SK-N-SH treated with all-trans-retinoic acid at 6 μM for 48 hours (cell line): Measurements from ENCODE around the gene KCNK17.

Experiments
- ATAC-seq: fragments of 200-7000 bp; cut with Tn5 transposase; 3 replicates; pipeline ENCODE4 v1.9.1; 2020; ENCODE audit warnings: mild to moderate bottlenecking, moderate library complexity
- ARNTL ChIP-seq: fragments of 450-650 bp; formaldehyde crosslinking; IDR thresholded peaks from 2 replicates; pipeline ENCODE4 v1.5.0; 2020; ENCODE audit warnings: low read depth, mild to moderate bottlenecking, moderate library complexity, borderline replicate concordance
- BACH2 ChIP-seq: fragments of 250-450 bp; sonication (Bioruptor Pico); IDR thresholded peaks from 2 replicates; pipeline ENCODE4 v1.9.0; 2021; ENCODE audit warnings: mild to moderate bottlenecking, borderline replicate concordance
- CSDC2 ChIP-seq: fragments of 250-450 bp; sonication (Bioruptor Pico); IDR thresholded peaks from 2 replicates; pipeline ENCODE4 v1.5.0; 2020; ENCODE audit warnings: mild to moderate bottlenecking, moderate library complexity
- ESRRG ChIP-seq: fragments of 250-450 bp; sonication (Bioruptor Pico); IDR thresholded peaks from 2 replicates; pipeline ENCODE4 v1.6.1; 2021; ENCODE audit warnings: mild to moderate bottlenecking
- GLIS3 ChIP-seq: fragments of 250-450 bp; sonication (Bioruptor Pico); IDR thresholded peaks from 2 replicates; pipeline ENCODE4 v1.5.0; 2020; ENCODE audit warnings: mild to moderate bottlenecking, moderate library complexity
- ISL1 ChIP-seq: fragments of 250-450 bp; sonication (Bioruptor Pico); IDR thresholded peaks from 2 replicates; pipeline ENCODE4 v2.1.2; 2022; ENCODE audit warnings: mild to moderate bottlenecking, moderate library complexity
- OSR1 ChIP-seq: fragments of 250-450 bp; sonication (Bioruptor Pico); IDR thresholded peaks from 2 replicates; pipeline ENCODE4 v1.8.0; 2022; ENCODE audit warnings: moderate library complexity, mild to moderate bottlenecking, inconsistent platforms
- PPARA ChIP-seq: fragments of 250-450 bp; sonication (Bioruptor Pico); IDR thresholded peaks from 2 replicates; pipeline ENCODE4 v1.5.0; 2020; ENCODE audit warnings: mild to moderate bottlenecking, borderline replicate concordance
- RARB ChIP-seq: fragments of 250-450 bp; sonication (Bioruptor Pico); IDR thresholded peaks from 2 replicates; pipeline ENCODE4 v1.8.0; 2021; ENCODE audit warnings: mild to moderate bottlenecking, moderate library complexity
- SNAI2 ChIP-seq: fragments of 250-450 bp; sonication (Bioruptor Pico); IDR thresholded peaks from 2 replicates; pipeline ENCODE4 v1.5.0; 2020; ENCODE audit warnings: mild to moderate bottlenecking, moderate library complexity
- TCF4 ChIP-seq: fragments of 250-450 bp; sonication (Bioruptor Pico); IDR thresholded peaks from 2 replicates; pipeline ENCODE4 v1.8.0; 2021; ENCODE audit warnings: mild to moderate bottlenecking, moderate library complexity, borderline replicate concordance
- TOX ChIP-seq: fragments of 250-450 bp; sonication (Bioruptor Pico); IDR thresholded peaks from 2 replicates; pipeline ENCODE4 v1.8.0; 2021; ENCODE audit warnings: mild to moderate bottlenecking, moderate library complexity, borderline replicate concordance
- ZC3H10 ChIP-seq: fragments of 250-450 bp; sonication (Bioruptor Pico); IDR thresholded peaks from 2 replicates; pipeline ENCODE4 v1.5.1; 2021; ENCODE audit warnings: mild to moderate bottlenecking, moderate library complexity
- ZFP3 ChIP-seq: fragments of 250-450 bp; sonication (Bioruptor Pico); IDR thresholded peaks from 2 replicates; pipeline ENCODE4 v1.5.0; 2020; ENCODE audit warnings: mild to moderate bottlenecking, moderate library complexity
- ZFP30 ChIP-seq: fragments of 450-650 bp; formaldehyde crosslinking; IDR thresholded peaks from 2 replicates; pipeline ENCODE4 v1.5.0; 2022; ENCODE audit warnings: mild to moderate bottlenecking, moderate library complexity
- ZNF565 ChIP-seq: fragments of 450-650 bp; formaldehyde crosslinking; conservative IDR thresholded peaks from 2 replicates; pipeline ENCODE4 v1.5.0; 2020; ENCODE audit warnings: low read depth, mild to moderate bottlenecking, moderate library complexity
- TF ChIP-seq, protein P1 (sequence below): fragments of 250-450 bp; sonication (Bioruptor Pico); IDR thresholded peaks from 2 replicates; pipeline ENCODE4 v1.5.1; 2020; ENCODE audit warnings: low read depth, mild to moderate bottlenecking, moderate library complexity
- TF ChIP-seq, protein P2 (sequence below): fragments of 250-450 bp; sonication (Bioruptor Pico); IDR thresholded peaks from 2 replicates; pipeline ENCODE4 v1.8.0; 2021; ENCODE audit warnings: low read depth, mild to moderate bottlenecking, moderate library complexity, borderline replicate concordance
- TF ChIP-seq, protein P3 (sequence below): fragments of 250-450 bp; sonication (Bioruptor Pico); IDR thresholded peaks from 2 replicates; pipeline ENCODE4 v1.5.1; 2021; ENCODE audit warnings: mild to moderate bottlenecking, moderate library complexity
- TF ChIP-seq, protein P4 (sequence below): fragments of 250-450 bp; sonication (Bioruptor Pico); IDR thresholded peaks from 2 replicates; pipeline ENCODE4 v1.5.0; 2020; ENCODE audit warnings: mild to moderate bottlenecking, moderate library complexity

KCNK17 gene

DNA sequence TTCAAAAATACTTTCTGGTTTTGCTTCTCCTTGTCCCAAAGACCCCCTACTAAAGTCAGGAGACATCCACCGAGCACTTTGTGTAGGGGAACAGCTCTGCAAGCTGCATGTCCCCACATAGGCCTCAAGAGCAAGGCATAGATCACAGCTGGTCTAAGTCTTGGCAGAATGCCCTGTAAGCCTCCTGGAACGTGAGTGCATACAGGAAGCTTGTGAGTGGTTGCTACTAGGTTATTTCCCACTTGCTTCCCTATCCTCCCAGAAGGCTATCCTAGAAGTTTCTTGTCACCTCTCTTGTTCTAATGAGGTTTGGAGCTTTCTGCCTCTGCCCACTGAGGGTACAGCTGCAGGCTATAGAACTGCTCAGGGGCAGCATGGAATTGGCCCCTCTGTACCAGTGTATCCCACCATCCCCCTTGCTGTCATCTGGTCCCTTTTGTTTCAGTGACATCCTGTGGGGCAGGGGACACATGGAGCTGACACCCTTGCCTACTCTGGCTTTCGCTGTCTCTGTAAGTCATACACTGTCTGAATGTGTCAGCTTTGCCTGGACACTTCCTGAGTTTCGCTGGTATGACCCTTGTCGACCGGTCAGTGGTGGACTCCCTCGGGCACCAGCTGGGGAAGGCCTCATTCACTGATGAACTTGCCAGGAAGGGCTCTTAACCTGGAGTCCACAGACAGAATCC lies 43.9 kb upstream of the KCNK17 start:
- TF ChIP-seq, protein P1, sequence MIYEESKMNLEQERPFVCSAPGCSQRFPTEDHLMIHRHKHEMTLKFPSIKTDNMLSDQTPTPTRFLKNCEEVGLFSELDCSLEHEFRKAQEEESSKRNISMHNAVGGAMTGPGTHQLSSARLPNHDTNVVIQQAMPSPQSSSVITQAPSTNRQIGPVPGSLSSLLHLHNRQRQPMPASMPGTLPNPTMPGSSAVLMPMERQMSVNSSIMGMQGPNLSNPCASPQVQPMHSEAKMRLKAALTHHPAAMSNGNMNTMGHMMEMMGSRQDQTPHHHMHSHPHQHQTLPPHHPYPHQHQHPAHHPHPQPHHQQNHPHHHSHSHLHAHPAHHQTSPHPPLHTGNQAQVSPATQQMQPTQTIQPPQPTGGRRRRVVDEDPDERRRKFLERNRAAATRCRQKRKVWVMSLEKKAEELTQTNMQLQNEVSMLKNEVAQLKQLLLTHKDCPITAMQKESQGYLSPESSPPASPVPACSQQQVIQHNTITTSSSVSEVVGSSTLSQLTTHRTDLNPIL, result no peak
- TF ChIP-seq PPARA (CRISPR knock-in tag) (no peak), ARNTL (CRISPR knock-in tag) (no peak), ESRRG (CRISPR knock-in tag) (no peak), ZC3H10 (CRISPR knock-in tag) (no peak)
- no peak for ATAC-seq

DNA sequence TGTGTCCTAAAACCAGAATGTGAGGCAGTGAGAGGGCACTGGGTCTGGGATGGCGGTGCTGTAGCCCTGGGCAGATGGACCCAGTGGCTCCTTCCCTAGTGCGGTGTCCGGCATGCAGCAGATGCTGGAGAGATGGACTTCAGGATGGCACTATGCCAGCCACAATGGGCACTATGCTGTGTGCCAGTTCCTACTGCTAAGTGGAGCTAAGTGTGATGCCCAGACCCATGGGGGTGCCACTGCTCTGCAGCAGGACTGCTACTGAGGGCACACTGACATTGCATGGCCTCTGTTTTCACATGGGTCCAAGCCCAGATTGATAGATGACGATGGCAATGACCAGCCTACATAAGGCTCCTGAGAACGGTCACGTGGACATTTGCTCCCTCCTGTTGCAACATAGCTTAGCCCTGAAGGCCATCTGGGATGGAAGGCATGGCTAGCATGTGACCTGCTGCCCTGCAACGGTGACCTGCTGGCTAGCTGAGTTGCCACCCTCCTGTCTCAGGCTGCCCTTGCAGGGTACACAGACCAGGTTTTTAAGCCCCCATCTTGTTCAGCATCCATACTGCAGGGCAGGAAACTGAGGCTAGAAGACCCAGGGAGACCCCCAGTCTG lies 39.6 kb upstream of the KCNK17 start:
- TF ChIP-seq, protein P2, sequence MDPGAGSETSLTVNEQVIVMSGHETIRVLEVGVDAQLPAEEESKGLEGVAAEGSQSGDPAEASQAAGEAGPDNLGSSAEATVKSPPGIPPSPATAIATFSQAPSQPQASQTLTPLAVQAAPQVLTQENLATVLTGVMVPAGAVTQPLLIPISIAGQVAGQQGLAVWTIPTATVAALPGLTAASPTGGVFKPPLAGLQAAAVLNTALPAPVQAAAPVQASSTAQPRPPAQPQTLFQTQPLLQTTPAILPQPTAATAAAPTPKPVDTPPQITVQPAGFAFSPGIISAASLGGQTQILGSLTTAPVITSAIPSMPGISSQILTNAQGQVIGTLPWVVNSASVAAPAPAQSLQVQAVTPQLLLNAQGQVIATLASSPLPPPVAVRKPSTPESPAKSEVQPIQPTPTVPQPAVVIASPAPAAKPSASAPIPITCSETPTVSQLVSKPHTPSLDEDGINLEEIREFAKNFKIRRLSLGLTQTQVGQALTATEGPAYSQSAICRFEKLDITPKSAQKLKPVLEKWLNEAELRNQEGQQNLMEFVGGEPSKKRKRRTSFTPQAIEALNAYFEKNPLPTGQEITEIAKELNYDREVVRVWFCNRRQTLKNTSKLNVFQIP (CRISPR knock-in tag), result no peak
- no peak for ATAC-seq

DNA sequence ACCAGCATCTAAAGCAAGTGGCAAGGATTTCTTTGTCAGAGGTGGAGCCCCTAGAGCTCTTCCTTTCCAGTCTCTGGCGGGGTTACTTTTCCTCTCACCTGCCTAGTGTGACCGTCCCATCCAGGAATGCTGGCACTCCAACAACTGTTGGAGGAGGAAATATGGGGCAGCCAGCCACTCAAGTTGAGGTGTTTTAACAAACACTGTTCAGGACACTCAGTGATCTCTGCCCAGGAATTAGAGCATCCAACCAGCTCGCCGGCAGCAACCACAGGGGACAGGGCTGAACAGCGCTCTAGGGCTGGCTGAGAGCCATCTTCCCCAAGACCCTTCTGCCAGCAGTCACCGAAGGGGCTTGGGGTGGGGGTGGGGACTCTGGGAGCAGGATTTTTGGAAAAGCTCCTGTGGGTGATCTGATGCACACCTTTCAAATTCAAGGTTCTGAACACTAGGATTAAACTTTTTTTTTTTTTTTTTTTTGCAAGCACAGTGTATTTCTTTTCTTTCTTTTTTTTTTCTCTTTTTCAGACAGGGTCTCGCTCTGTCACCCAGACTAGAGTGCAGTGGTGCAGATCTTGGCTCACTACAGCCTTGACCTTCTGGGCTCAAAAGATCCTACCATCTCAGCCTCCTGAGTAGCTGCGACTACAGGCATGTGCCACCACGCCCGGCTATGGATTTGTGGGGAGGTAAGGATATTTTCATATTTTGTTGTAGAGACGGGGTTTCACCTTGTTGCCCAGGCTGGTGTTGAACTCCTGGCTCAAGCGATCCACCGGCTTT lies 36.7 kb upstream of the KCNK17 start:
- TF ChIP-seq, protein P3, sequence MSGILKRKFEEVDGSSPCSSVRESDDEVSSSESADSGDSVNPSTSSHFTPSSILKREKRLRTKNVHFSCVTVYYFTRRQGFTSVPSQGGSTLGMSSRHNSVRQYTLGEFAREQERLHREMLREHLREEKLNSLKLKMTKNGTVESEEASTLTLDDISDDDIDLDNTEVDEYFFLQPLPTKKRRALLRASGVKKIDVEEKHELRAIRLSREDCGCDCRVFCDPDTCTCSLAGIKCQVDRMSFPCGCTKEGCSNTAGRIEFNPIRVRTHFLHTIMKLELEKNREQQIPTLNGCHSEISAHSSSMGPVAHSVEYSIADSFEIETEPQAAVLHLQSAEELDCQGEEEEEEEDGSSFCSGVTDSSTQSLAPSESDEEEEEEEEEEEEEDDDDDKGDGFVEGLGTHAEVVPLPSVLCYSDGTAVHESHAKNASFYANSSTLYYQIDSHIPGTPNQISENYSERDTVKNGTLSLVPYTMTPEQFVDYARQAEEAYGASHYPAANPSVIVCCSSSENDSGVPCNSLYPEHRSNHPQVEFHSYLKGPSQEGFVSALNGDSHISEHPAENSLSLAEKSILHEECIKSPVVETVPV (CRISPR knock-in tag), result no peak
- TF ChIP-seq ZNF565 (no peak), ZFP30 (CRISPR knock-in tag) (no peak), ARNTL (CRISPR knock-in tag) (no peak), ISL1 (no peak), TCF4 (no peak), ESRRG (CRISPR knock-in tag) (no peak)
- ATAC-seq, result no peak

DNA sequence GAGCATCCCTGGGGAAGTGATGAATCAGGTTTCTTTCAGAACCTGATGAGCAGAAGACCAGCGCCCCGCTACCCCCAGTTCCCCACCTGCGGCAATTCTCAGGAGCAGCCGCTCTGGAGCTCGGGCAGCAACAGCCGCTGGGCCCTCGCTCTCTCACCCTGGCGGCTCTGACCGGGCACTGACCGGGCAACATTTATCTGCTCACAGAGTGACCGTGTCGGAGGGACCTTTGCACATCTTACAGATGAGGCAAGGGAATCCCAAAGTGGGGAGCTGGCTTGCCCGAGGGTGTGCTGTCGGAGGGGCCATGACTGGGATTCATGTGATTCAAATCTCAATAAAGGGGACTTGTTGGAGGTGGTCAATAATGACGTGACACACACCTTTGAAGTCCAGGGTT lies 34.5 kb upstream of the KCNK17 start:
- ATAC-seq, result no peak
- TF ChIP-seq TOX (CRISPR knock-in tag) (no peak), RARB (no peak), OSR1 (CRISPR knock-in tag) (no peak), ZFP30 (CRISPR knock-in tag) (no peak), BACH2 (CRISPR knock-in tag) (no peak), GLIS3 (CRISPR knock-in tag) (no peak), ARNTL (CRISPR knock-in tag) (no peak), ISL1 (no peak)
- TF ChIP-seq, protein P1, result no peak

DNA sequence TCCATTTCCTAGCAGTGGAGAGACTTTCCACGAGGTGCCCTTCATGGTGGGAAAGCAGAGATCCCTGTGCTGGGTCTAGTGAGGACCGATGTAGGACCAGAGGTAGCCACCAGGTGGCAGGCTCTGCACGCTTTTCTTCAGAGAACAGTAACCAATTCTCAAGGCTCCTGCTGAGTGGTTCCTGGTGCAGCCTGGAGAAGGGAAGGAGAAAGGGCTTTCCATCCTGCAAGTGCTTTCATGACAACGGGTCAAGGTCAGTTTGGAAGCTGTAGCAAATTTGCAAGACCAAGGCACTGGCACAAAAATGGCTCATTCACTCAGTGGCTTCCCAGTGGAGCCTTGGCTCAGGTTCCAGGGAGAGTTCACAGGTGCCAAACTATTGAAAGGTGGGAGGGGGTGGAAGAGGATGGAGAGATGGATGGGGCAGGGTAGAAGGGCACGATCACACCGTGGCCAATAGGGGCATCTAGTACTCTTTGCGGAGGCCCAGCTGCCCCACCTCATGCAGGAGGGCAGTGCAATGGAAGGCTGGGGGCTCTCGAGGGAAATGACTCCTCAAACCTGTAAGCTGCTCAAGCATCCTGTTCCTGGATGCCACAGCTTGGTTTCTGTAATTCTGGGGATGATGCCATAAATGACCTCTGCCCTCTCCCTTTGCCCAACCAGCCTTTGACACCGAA lies 33.8 kb upstream of the KCNK17 start:
- peak; percentile 96 for ATAC-seq
- no peak for TF ChIP-seq BACH2 (CRISPR knock-in tag)
- TF ChIP-seq TCF4, result no peak
- no peak for TF ChIP-seq ESRRG (CRISPR knock-in tag)
- TF ChIP-seq ZFP30 (CRISPR knock-in tag), result no peak
- TF ChIP-seq CSDC2 (CRISPR knock-in tag), result no peak
- TF ChIP-seq, protein P4, sequence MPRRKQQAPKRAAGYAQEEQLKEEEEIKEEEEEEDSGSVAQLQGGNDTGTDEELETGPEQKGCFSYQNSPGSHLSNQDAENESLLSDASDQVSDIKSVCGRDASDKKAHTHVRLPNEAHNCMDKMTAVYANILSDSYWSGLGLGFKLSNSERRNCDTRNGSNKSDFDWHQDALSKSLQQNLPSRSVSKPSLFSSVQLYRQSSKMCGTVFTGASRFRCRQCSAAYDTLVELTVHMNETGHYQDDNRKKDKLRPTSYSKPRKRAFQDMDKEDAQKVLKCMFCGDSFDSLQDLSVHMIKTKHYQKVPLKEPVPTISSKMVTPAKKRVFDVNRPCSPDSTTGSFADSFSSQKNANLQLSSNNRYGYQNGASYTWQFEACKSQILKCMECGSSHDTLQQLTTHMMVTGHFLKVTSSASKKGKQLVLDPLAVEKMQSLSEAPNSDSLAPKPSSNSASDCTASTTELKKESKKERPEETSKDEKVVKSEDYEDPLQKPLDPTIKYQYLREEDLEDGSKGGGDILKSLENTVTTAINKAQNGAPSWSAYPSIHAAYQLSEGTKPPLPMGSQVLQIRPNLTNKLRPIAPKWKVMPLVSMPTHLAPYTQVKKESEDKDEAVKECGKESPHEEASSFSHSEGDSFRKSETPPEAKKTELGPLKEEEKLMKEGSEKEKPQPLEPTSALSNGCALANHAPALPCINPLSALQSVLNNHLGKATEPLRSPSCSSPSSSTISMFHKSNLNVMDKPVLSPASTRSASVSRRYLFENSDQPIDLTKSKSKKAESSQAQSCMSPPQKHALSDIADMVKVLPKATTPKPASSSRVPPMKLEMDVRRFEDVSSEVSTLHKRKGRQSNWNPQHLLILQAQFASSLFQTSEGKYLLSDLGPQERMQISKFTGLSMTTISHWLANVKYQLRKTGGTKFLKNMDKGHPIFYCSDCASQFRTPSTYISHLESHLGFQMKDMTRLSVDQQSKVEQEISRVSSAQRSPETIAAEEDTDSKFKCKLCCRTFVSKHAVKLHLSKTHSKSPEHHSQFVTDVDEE (CRISPR knock-in tag), result no peak
- no peak for TF ChIP-seq PPARA (CRISPR knock-in tag)
- no peak for TF ChIP-seq ZNF565
- no peak for TF ChIP-seq SNAI2 (CRISPR knock-in tag)
- TF ChIP-seq ISL1, result no peak
- no peak for TF ChIP-seq ZFP3
- no peak for TF ChIP-seq RARB
- no peak for TF ChIP-seq GLIS3 (CRISPR knock-in tag)
- TF ChIP-seq ZC3H10 (CRISPR knock-in tag), result no peak
